Body of pancreas (tissue), 4 donors: ENCODE measurements around the gene AFP.

Source experiments
- CTCF ChIP-seq, 7 experiments: fragments of 450-650 bp in 4 of 7; fragments of 200-600 bp in 3 of 7; sonication (generic) in 3 of 7; IDR thresholded peaks; one replicate each; pipeline ENCODE4 v1.5.1; 2016 to 2019; ENCODE audit warnings: antibody characterized with exemption in 7 of 7
- POLR2A ChIP-seq, 3 donors: fragments of 450-650 bp; IDR thresholded peaks; one replicate each; pipeline ENCODE4 v1.6.1; 2016; ENCODE audit warnings: antibody characterized with exemption in 3 of 3, mild to moderate bottlenecking in 2 of 3

GRCh38 chr4:73505567-73505966, 69.5 kb downstream of the AFP start:
- TF ChIP-seq CTCF (IDR thresholded peaks at IDR 0.05), result no peak
- TF ChIP-seq POLR2A (IDR thresholded peaks at IDR 0.05), result no peak
